ENCODE data around the gene SMIM44.

DNA sequence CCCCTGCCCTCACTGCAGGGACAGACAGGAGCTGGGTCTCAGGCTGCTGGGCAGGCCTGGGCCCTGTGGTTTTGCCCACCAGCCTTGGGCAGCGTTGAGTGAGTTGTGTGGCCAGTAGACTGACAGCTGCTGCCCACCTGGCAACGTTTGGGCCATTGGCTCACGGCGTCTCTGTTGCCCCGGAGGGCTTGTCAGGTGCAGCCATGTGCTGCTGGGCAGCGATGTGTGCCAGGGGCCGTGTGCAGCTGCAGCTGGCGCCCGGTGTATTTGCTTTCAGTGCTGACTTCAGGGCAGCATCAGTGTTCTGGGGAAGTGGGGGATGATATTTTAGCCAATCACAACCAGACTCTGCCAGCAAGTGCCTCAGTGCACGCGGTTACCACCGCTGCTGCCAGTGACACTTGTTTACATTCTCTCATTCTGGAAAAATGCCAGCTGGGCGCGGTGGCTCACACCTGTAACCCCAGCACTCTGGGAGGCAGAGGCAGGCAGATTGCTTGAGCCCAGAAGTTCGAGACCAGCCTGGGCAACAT is 33.5 kb upstream of the SMIM44 start:
- TF ChIP-seq POLR2AphosphoS5 (IDR thresholded peaks at IDR 0.05): no peak
- TF ChIP-seq, protein P1, sequence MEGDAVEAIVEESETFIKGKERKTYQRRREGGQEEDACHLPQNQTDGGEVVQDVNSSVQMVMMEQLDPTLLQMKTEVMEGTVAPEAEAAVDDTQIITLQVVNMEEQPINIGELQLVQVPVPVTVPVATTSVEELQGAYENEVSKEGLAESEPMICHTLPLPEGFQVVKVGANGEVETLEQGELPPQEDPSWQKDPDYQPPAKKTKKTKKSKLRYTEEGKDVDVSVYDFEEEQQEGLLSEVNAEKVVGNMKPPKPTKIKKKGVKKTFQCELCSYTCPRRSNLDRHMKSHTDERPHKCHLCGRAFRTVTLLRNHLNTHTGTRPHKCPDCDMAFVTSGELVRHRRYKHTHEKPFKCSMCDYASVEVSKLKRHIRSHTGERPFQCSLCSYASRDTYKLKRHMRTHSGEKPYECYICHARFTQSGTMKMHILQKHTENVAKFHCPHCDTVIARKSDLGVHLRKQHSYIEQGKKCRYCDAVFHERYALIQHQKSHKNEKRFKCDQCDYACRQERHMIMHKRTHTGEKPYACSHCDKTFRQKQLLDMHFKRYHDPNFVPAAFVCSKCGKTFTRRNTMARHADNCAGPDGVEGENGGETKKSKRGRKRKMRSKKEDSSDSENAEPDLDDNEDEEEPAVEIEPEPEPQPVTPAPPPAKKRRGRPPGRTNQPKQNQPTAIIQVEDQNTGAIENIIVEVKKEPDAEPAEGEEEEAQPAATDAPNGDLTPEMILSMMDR (IDR thresholded peaks at IDR 0.05): no peak
- TF ChIP-seq POLR2A (IDR thresholded peaks at IDR 0.05): no peak
